ENCODE results near the gene BCR.

Gene BCR

DNA sequence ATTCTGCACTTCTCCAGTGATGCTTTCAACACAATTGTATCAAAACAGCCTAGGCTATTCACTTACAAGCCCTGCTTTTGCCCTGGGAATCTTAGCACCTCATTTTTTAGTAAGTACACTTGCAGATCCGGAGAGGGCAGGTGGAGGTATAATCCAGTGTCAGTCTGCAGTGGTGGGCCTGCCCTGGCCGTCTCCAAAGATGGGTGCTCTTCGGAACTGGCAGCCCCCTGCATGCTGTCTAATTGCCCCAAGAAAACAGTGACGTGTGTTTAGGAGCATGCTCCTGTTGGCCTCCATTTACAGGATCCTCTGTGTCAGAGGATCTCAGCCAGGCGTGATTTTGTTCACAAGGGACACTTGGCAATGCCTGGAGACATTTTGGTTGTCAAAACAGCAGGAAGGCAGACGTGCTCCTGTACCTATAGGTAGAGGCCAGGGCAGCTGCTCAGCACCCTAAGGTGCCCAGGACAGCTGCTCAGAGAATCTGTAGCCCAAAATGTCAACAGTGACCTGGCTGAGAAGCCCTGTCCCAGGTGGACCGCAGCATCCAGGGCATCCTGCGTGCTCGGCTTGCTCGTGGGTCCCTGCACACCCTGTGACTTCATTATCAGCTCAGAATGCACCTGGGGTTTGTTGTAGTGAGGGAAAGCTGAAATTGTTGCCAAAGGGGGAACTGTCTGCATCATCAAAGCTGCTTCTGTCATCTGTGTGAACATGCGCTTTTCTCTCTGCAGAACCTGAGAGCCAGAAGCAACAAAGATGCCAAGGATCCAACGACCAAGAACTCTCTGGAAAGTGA, 90.7 kb downstream of the BCR start:
- no peak for DNase-seq (ENCODE audit: extremely low read depth, insufficient read length)
- no peaks in the 10 kb centered on the region for H3K27me3 ChIP-seq (replicated peaks; ENCODE audit: control insufficient read depth, insufficient read depth, low read length)
- no peak overlapping the region for H3K4me3 ChIP-seq (replicated peaks; ENCODE audit: low read depth, low read length)
- TF ChIP-seq, protein P1, sequence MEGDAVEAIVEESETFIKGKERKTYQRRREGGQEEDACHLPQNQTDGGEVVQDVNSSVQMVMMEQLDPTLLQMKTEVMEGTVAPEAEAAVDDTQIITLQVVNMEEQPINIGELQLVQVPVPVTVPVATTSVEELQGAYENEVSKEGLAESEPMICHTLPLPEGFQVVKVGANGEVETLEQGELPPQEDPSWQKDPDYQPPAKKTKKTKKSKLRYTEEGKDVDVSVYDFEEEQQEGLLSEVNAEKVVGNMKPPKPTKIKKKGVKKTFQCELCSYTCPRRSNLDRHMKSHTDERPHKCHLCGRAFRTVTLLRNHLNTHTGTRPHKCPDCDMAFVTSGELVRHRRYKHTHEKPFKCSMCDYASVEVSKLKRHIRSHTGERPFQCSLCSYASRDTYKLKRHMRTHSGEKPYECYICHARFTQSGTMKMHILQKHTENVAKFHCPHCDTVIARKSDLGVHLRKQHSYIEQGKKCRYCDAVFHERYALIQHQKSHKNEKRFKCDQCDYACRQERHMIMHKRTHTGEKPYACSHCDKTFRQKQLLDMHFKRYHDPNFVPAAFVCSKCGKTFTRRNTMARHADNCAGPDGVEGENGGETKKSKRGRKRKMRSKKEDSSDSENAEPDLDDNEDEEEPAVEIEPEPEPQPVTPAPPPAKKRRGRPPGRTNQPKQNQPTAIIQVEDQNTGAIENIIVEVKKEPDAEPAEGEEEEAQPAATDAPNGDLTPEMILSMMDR (IDR thresholded peaks at IDR 0.05; ENCODE audit: insufficient read depth, low read length, poor library complexity, severe bottlenecking) = no peak
- H3K36me3 ChIP-seq (ENCODE audit: control insufficient read depth, insufficient read depth, low read length) = peaks cover 21% of the 10 kb centered on the region

DNA sequence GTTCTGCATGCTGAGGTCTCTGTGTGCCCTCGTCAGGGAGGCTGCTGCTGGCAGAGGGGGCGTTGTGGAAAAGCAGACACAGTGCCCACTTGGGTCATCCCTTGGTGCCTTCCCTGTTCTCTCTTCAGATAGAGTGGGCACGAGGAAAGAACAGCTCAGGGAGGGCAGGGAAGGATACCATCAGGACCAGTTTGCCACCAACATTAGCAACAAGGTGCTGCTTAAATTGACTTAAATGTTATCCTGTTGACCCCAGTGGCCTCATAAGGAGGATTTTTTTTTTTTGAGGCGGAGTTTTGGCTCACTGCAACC, 91.2 kb downstream of the BCR start:
- DNase-seq (ENCODE audit: extremely low read depth, insufficient read length) = no peak
- Histone ChIP-seq H3K36me3 (ENCODE audit: control insufficient read depth, insufficient read depth, low read length) (peaks cover 21% of the 10 kb centered on the region), H3K27me3 (replicated peaks; ENCODE audit: control insufficient read depth, insufficient read depth, low read length) (no peaks in the 10 kb centered on the region), H3K4me3 (replicated peaks; ENCODE audit: low read depth, low read length) (no peak overlapping the region)
- TF ChIP-seq, protein P1 (IDR thresholded peaks at IDR 0.05; ENCODE audit: insufficient read depth, low read length, poor library complexity, severe bottlenecking) = no peak

DNA sequence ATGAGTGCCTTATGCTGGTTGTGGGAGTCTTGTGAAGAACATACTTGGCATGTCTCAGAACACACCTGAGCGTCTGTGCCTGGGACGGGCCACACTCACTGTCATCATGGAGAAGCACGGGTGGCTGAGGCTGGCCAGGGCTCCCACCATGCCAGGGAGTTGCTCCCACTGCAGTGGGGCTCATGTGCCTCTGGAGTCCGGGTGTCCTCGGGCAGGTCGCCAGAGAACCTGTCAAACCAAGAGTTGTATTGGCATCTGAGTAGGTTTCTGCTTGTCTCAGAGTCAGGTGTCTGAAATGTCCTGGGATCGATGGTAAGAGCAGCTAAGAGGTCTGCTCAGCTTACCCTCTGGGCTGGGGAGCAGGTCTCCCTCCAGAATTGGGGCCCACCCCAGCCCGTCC, 92.1 kb downstream of the BCR start:
- no peak for DNase-seq (ENCODE audit: extremely low read depth, insufficient read length)
- TF ChIP-seq, protein P1 (IDR thresholded peaks at IDR 0.05; ENCODE audit: insufficient read depth, low read length, poor library complexity, severe bottlenecking) = no peak
- H3K36me3 ChIP-seq (ENCODE audit: control insufficient read depth, insufficient read depth, low read length) = peaks cover 21% of the 10 kb centered on the region

DNA sequence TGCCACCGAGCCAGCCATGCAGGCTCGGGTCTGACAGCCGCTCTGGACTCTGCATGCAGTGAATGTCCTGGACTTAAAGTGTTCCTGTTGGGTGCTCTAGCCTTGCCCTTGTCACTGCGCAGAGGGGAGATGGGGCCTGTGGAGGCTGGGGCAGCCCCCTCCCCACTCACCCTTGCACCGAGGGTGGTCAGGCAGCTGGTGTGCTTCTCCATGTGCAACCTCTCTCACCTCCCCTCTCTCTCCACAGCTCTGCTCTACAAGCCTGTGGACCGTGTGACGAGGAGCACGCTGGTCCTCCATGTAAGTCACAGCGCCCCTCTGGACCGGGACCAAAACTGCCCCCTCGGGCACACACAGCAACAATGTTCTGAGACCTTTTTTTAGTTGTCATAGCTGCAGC, 92.5 kb downstream of the BCR start:
- no peak overlapping the region for H3K4me3 ChIP-seq (replicated peaks; ENCODE audit: low read depth, low read length)
- TF ChIP-seq, protein P1 (IDR thresholded peaks at IDR 0.05; ENCODE audit: insufficient read depth, low read length, poor library complexity, severe bottlenecking) = no peak
- no peaks in the 10 kb centered on the region for H3K27me3 ChIP-seq (replicated peaks; ENCODE audit: control insufficient read depth, insufficient read depth, low read length)
- no peak for DNase-seq (ENCODE audit: extremely low read depth, insufficient read length)
- H3K36me3 ChIP-seq (ENCODE audit: control insufficient read depth, insufficient read depth, low read length) = peaks cover 26% of the 10 kb centered on the region

More for the DNA sequence above, 92.1 kb downstream of the BCR start:
- Histone ChIP-seq H3K4me3 (replicated peaks; ENCODE audit: low read depth, low read length) (no peak overlapping the region), H3K27me3 (replicated peaks; ENCODE audit: control insufficient read depth, insufficient read depth, low read length) (no peaks in the 10 kb centered on the region)

DNA sequence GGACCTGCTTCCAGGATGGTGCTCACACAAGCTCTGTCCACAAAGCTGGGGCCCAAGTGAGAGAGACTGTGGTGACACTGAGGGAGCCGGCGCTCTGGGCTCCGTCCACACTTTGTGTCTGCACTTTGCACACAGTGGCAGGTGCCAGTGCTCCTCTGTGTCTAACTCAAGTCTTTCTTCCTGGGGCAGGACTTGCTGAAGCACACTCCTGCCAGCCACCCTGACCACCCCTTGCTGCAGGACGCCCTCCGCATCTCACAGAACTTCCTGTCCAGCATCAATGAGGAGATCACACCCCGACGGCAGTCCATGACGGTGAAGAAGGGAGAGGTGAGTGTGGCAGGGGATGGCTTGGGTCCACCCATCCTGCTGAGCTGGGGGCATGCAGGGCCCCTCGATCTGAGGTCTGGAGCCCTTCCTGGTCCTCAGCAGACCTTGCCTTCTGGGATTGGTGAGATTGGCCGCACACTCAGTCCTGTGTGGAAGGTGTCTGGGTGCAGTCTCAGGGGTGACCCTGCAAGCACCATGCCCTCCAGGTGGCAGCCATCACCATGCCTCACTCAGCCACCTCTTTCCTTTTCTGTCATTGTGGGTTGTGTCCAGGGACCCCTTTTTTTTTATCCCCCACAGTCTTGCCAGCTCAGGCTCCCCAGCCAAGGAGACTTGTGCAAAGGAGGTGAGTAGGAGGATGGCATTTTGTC, 93.3 kb downstream of the BCR start:
- no peak for DNase-seq (ENCODE audit: extremely low read depth, insufficient read length)
- TF ChIP-seq, protein P1 (IDR thresholded peaks at IDR 0.05; ENCODE audit: insufficient read depth, low read length, poor library complexity, severe bottlenecking) = no peak
- Histone ChIP-seq H3K27me3 (replicated peaks; ENCODE audit: control insufficient read depth, insufficient read depth, low read length) (no peaks in the 10 kb centered on the region), H3K4me3 (replicated peaks; ENCODE audit: low read depth, low read length) (no peak overlapping the region), H3K36me3 (ENCODE audit: control insufficient read depth, insufficient read depth, low read length) (peaks cover 25% of the 10 kb centered on the region)

Data from GM06990 (cell line).